ENCODE results near the gene ADCYAP1R1.

- no peak for TF ChIP-seq CTCF (conservative IDR thresholded peaks at IDR 0.05)
- TF ChIP-seq EZH2 (IDR thresholded peaks at IDR 0.05; ENCODE audit: low read depth) = no peak
Measured at GRCh38 chr7:31070991-31071644, 19.0 kb downstream of the ADCYAP1R1 start.

Measured in PC-9 (cell line).